Choroid plexus epithelial cell (primary cell): ENCODE results near the gene AKNA.
"Not testable (repeated sequence)": the region's sequence is repeated elsewhere in the genome, so short reads cannot be mapped to it uniquely, and the experiment has no call there.

Experiments
- DNase-seq: peaks from one replicate; pipeline ENCODE4 v3.0.0-alpha.2; 2010; ENCODE audit warnings: low read depth
- H3K4me3 ChIP-seq: 2 replicates; pipeline ENCODE4 v1.5.1; 2011; ENCODE audit warnings: low read depth, mild to moderate bottlenecking, control low read depth, low read length, moderate library complexity
- TF ChIP-seq, protein P1 (sequence below): conservative IDR thresholded peaks from 2 replicates; pipeline ENCODE4 v1.5.1; 2011; ENCODE audit warnings: low read depth, mild to moderate bottlenecking, control low read depth, inconsistent platforms, low read length, moderate library complexity

AKNA gene

DNA sequence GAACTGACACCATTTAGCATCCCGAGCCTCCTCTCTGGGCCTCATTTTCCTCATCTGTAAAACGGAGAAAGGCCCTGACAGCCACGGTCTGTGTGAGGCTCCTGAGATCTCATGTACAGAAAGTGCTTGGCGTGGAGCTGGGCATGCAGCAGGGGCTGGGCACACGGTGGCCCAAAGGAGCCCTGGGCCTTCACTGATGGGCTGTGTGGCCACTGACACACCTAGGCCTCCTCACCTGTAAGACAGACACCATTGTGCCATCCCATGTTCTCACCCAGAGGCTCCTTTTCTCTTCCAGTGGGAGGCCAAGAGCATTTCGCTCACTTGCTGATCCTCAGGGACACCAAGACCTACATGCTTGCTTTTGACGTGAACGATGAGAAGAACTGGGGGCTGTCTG is 63.3 kb downstream of the AKNA start:
- no peak for DNase-seq
- TF ChIP-seq, protein P1, sequence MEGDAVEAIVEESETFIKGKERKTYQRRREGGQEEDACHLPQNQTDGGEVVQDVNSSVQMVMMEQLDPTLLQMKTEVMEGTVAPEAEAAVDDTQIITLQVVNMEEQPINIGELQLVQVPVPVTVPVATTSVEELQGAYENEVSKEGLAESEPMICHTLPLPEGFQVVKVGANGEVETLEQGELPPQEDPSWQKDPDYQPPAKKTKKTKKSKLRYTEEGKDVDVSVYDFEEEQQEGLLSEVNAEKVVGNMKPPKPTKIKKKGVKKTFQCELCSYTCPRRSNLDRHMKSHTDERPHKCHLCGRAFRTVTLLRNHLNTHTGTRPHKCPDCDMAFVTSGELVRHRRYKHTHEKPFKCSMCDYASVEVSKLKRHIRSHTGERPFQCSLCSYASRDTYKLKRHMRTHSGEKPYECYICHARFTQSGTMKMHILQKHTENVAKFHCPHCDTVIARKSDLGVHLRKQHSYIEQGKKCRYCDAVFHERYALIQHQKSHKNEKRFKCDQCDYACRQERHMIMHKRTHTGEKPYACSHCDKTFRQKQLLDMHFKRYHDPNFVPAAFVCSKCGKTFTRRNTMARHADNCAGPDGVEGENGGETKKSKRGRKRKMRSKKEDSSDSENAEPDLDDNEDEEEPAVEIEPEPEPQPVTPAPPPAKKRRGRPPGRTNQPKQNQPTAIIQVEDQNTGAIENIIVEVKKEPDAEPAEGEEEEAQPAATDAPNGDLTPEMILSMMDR: no peak
- no peak overlapping the region for H3K4me3 ChIP-seq

- not testable (repeated sequence) for H3K4me3 ChIP-seq, DNase-seq
Measured at GRCh38 chr9:114323849-114324248, 63.9 kb downstream of the AKNA start.

- H3K4me3 ChIP-seq, DNase-seq: not testable (repeated sequence)
Measured at GRCh38 chr9:114322831-114323531, 64.8 kb downstream of the AKNA start, which contains the start of gene ORM1. TSS of gene ORM1 (plus strand) at chr9:114323098. CDS start at chr9:114323134, 36 bp downstream.

- not testable (repeated sequence) for H3K4me3 ChIP-seq, DNase-seq
Measured at GRCh38 chr9:114322160-114322818, 65.5 kb downstream of the AKNA start.

GRCh38 chr9:114321759-114322158 is 66.0 kb downstream of the AKNA start:
- TF ChIP-seq, protein P1: no peak
- H3K4me3 ChIP-seq: no peak overlapping the region
- DNase-seq: peak; percentile 51

DNA sequence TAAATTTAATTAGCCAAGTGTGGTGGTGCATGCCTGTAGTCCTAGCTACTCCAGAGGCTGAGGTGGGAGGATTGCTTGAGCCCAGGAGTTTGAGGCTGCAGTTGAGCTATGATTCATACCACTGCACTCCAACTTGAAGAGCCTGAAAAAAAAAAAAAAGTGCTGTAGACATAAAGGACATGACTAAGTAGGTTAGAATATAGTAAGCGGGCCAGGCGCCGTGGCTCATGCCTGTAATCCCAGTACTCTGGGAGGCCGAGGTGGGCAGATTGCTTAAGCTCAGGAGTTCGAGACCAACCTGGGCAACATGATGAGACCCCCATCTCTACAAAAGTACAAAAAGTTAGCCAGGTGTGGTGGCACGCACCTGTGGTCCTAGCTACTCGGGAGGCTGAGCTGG is 67.1 kb downstream of the AKNA start:
- not testable (repeated sequence) for H3K4me3 ChIP-seq
- DNase-seq: peak; percentile 67

DNA sequence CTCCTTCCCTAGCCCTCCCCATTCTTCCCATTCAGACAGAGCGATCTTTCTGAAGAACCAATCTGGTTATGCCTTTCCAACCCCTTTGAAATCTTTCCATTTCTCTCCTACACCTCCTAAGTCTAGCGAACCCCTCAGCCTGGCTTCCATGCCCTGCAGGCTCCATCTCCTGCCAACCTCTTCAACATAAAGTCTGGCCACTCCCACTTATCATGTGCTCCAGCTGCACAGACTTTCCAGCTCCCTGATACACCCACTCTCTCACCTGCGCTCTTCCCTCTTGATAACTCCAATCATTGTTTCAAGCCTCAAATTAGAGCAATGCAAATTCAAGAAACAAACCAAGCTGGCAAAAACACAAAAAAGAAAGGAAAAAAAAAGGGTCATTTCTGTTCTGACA is 68.6 kb downstream of the AKNA start:
- TF ChIP-seq, protein P1: no peak

DNA sequence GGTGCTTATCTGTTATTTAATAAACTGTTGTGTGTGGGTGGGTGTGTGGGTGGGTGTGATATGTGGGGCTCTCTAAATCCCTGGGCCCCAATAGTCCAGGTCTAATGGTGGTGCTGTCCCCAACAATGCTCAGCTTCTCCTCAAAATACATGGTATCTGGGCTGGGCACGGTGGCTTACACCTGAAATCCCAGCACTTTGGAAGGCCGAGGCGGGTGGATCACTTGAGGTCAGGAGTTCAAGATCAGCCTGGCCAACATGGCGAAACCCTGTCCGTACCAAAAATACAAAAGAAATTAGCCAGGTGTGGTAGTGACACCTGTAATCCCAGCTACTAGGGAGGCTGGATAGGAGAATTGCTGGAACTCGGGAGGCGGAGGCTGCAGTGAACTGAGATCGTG is 69.4 kb downstream of the AKNA start:
- H3K4me3 ChIP-seq: no peak overlapping the region
- DNase-seq: no peak
- TF ChIP-seq, protein P1: no peak

More for the DNA sequence above, 68.6 kb downstream of the AKNA start:
- no peak overlapping the region for H3K4me3 ChIP-seq
- DNase-seq: no peak

DNA sequence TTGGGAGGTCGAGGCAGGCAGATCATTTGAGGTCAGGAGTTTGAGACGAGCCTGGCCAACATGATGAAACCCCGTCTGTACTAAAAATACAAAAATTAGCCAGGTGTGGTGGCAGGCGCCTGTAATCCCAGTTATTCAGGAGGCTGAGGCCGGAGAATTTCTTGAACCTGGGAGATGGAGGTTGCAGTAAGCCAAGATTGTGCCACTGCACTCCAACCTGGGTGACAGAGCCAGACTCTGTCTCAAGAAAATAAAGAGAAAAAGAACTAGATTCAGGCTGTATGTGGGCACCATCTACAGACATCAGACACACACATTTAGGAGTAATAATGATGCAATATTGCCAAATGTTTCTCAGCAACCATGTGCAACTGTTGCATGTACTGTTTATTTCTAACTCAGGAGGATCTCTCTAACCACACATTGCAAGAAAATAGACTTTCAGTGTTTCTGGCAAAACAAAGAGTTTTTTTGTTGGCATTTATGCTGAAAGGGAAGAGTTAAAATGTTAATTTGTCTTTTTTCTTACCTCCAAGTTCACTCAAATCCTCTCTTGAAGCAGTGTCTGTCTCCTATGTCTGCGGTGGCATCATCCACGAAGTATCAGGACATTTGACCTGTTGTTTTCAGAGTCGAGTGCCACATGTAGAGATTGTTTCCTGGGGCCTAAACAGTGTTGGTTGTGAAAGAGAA is 70.0 kb downstream of the AKNA start:
- H3K4me3 ChIP-seq: no peak overlapping the region
- peak; percentile 83 for DNase-seq
- TF ChIP-seq, protein P1: no peak
